Activated B cell treated with CpG ODN at 0.5 μM for 24 hours (primary cell): ENCODE data around the gene TAOK3. TPM values are rescaled to one million over a fixed set of nuclear protein-coding genes. Genes with fewer than 3 reads are reported as not detected.
A peak's percentile ranks its signal among the peaks of the same experiment; 100 is the strongest.
"Not testable (repeated sequence)": the region's sequence is repeated elsewhere in the genome, so short reads cannot be mapped to it uniquely, and the experiment has no call there.

Experiments
- ATAC-seq: fragments of 200-7000 bp; cut with Tn5 transposase; one replicate; pipeline ENCODE4 v1.10.0; 2021; ENCODE audit warnings: low read depth, mild to moderate bottlenecking, moderate library complexity
- CTCF ChIA-PET: fragments of 350-600 bp; sonication (Branson Sonifier 250); formaldehyde crosslinking; loops from one replicate; lab custom pipeline; 2021; ENCODE audit warnings: antibody characterized with exemption; lab: Charles Lee
- POLR2A ChIA-PET: fragments of 350-600 bp; sonication (Branson Sonifier 250); formaldehyde crosslinking; loops from one replicate; lab custom pipeline; 2021; ENCODE audit warnings: antibody characterized with exemption; lab: Charles Lee
- DNase-seq: peaks from one replicate; pipeline ENCODE4 v3.0.0; 2022
- H3K27ac Mint-ChIP-seq: one replicate; pipeline ENCODE4 v1.8.0; 2020; ENCODE audit warnings: mixed read lengths
- H3K27me3 Mint-ChIP-seq: one replicate; pipeline ENCODE4 v1.8.0; 2021; ENCODE audit warnings: mixed read lengths
- H3K36me3 Mint-ChIP-seq: one replicate; pipeline ENCODE4 v1.8.0; 2021; ENCODE audit warnings: low read depth, mixed read lengths
- H3K4me1 Mint-ChIP-seq: one replicate; pipeline ENCODE4 v1.8.0; 2021; ENCODE audit warnings: mixed read lengths
- H3K4me3 Mint-ChIP-seq: one replicate; pipeline ENCODE4 v1.8.0; 2020; ENCODE audit warnings: mild to moderate bottlenecking, mixed read lengths
- H3K9me3 Mint-ChIP-seq: one replicate; pipeline ENCODE4 v1.8.0; 2020; ENCODE audit warnings: mixed read lengths
- intact Hi-C: fragments of 100-400 bp; cut with micrococcal nuclease; formaldehyde crosslinking; loops from one replicate; pipeline ENCODE4 v1.15.1; 2024
- total RNA-seq: library from RNA; stranded (reverse); gene quantifications from 2 replicates; pipeline ENCODE4 v1.2.3, GENCODE V29; 2022
- TF ChIP-seq, protein P1 (sequence below): fragments of 200-600 bp; IDR thresholded peaks from one replicate; pipeline ENCODE4 v1.8.0; 2022; ENCODE audit warnings: antibody characterized with exemption, mild to moderate bottlenecking

TAOK3 gene
- total RNA-seq, 1 donor from 2014 or later: 86.9 TPM

DNA sequence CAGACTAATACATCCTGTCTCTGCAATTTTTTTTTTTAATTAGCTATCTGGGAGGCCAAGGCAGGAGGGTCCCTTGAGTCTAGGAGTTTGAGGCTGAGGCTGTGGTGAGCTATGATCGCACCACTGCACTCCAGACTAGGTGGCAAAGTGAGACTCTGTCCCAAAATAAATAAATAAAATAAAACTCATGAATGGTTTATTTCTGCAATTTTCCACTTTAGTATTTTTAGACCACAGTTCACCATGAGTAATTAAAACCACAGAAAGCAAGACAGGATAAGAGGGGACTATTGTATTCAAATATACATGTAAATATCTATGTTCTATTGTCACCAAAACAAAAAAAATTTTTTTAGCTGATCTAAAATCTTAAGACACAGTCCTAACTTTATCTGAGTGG lies 17.8 kb downstream of the TAOK3 start:
- Mint-ChIP-seq H3K27ac (peak overlapping the region; percentile 53), H3K27me3 (no peaks in the 10 kb centered on the region), H3K4me3 (no peak overlapping the region), H3K9me3 (peaks cover 4% of the 10 kb centered on the region), H3K36me3 (peaks cover 23% of the 10 kb centered on the region), H3K4me1 (peaks cover 66% of the 10 kb centered on the region)
- intact Hi-C loops: loop anchor here (5.0 kb wide), 2 partner anchors 118 to 173 kb away; no protein-coding TSS in a partner anchor
- ATAC-seq (no peak), DNase-seq (no peak)
- CTCF ChIA-PET: interaction anchor here (1.0 to 2.2 kb wide), 3 partner anchors 9 to 21 kb away, joined by 3 to 7 read pairs (median 3); partner anchors contain the start of gene SUDS3
- POLR2A ChIA-PET: interaction anchor here (1.0 to 5.6 kb wide), 3 partner anchors 8 to 23 kb away, joined by 4 to 42 read pairs (median 8); partner anchors contain the start of gene SUDS3
- TF ChIP-seq, protein P1, sequence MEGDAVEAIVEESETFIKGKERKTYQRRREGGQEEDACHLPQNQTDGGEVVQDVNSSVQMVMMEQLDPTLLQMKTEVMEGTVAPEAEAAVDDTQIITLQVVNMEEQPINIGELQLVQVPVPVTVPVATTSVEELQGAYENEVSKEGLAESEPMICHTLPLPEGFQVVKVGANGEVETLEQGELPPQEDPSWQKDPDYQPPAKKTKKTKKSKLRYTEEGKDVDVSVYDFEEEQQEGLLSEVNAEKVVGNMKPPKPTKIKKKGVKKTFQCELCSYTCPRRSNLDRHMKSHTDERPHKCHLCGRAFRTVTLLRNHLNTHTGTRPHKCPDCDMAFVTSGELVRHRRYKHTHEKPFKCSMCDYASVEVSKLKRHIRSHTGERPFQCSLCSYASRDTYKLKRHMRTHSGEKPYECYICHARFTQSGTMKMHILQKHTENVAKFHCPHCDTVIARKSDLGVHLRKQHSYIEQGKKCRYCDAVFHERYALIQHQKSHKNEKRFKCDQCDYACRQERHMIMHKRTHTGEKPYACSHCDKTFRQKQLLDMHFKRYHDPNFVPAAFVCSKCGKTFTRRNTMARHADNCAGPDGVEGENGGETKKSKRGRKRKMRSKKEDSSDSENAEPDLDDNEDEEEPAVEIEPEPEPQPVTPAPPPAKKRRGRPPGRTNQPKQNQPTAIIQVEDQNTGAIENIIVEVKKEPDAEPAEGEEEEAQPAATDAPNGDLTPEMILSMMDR: no peak

DNA sequence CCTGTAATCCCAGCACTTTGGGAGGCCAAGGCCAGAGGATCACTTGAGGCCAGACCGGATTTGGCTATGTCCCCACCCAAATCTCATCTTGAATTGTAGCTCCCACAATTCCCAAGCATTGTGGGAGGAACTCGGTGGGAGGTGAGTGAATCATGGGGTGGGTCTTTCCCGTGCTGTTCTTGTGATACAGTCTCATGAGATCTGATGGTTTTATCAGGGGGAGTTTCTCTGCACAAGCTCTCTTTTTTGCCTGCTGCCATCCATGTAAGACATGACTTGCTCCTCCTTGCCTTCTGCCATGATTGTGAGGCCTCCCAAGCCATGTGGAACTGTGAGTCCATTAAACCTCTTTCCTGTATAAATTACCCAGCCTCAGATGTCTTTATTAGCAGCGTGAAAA lies 18.2 kb downstream of the TAOK3 start:
- POLR2A ChIA-PET: interaction anchor here (1.0 to 5.6 kb wide), 3 partner anchors 7 to 22 kb away, joined by 4 to 42 read pairs (median 8); partner anchors contain the start of gene SUDS3
- CTCF ChIA-PET: interaction anchor here (1.0 to 2.2 kb wide), 2 partner anchors 8 to 21 kb away, joined by 3 to 7 read pairs; partner anchors contain the start of gene SUDS3
- Mint-ChIP-seq H3K27ac (peak overlapping the region; percentile 53), H3K36me3 (peaks cover 23% of the 10 kb centered on the region), H3K4me1 (peaks cover 62% of the 10 kb centered on the region)
- H3K4me3 Mint-ChIP-seq, H3K9me3 Mint-ChIP-seq, DNase-seq, H3K27me3 Mint-ChIP-seq, intact Hi-C loops, ATAC-seq: not testable (repeated sequence)

DNA sequence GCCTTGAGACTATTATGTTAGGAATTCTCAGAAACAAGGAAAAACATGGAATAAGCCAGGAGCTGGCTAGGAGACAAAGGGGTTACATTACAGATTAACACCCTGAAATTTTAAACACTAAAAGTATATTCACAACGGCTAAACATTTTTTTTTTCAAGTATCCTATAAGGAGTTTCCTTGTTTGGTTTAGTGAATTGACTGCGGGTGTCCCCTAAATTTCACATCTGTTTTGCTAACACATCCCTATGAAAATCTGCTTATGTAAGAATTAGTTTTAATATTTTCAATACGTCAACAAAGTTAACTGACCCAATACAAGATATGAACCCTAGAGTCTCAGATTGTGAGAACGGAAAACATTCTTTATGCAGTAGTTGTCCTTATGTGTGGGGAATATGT lies 19.0 kb downstream of the TAOK3 start:
- ATAC-seq (no peak), DNase-seq (no peak)
- Mint-ChIP-seq H3K27me3 (no peaks in the 10 kb centered on the region), H3K4me3 (no peak overlapping the region), H3K4me1 (peaks cover 60% of the 10 kb centered on the region), H3K27ac (no peak overlapping the region), H3K9me3 (peaks cover 4% of the 10 kb centered on the region), H3K36me3 (peaks cover 24% of the 10 kb centered on the region)
- TF ChIP-seq, protein P1: no peak
- intact Hi-C loops: no loop called here
- CTCF ChIA-PET: interaction anchor here (0.6 to 1.0 kb wide), 2 partner anchors 8 to 22 kb away, joined by 3 to 4 read pairs; partner anchors contain the start of gene SUDS3
- POLR2A ChIA-PET: interaction anchor here (1.1 kb wide), 1 partner anchor 17 kb away, joined by 3 read pairs; no protein-coding TSS in a partner anchor

DNA sequence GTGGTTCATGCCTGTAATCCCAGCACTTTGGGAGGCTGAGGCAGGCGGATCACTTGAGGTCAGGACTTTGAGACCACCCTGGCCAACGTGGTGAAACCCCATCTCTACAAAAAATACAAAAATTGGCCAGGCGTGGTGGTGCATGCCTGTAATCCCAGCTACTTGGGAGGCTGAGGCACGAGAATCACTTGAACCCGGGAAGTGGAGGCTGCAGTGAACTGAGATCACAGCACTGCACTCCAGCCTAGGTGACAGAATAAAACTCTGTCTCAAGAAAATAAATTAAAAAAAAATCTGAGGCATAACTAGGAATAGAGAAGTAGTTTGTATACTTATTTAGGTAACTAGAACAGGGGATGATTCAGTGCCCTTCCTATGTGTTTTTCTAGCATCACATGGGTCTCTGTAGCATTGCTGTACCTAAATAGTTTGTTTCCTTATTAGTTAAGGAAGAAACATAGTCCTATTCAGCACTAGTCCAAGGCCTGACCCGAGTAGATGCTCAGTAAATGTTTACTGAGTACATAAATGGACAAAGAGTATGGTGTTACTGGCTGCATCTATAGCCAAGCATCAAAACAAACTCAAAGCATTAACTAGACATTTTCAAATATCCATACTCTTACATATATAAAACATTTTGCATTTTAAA lies 21.7 kb downstream of the TAOK3 start:
- Mint-ChIP-seq H3K27me3 (no peaks in the 10 kb centered on the region), H3K27ac (no peak overlapping the region), H3K4me1 (peaks cover 54% of the 10 kb centered on the region), H3K36me3 (peaks cover 26% of the 10 kb centered on the region), H3K9me3 (peaks cover 4% of the 10 kb centered on the region), H3K4me3 (no peak overlapping the region)
- intact Hi-C loops: no loop called here
- DNase-seq: no peak
- no peak for ATAC-seq
- ChIA-PET POLR2A (interaction anchor here (0.6 kb wide), 1 partner anchor 214 kb away, joined by 3 read pairs; no protein-coding TSS in a partner anchor), CTCF (no interaction called here)
- TF ChIP-seq, protein P1: no peak

DNA sequence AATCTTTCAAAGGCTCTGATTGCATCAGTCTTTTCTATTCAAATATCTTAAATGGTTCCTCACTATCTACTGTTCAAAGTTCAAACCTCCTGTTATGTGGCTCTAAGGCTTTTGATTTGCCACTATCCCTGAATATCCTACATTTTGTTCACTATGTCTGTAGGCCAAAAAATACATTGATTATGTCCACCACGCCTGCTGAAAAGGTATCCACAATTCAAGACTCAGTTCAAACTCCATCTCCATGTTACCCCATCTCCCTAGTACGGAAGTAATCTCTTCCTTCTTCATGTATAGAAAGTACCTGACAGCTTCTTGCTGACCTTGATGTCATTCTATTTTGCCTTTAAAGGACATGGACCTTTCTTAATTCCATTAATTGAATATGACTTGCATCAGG lies 24.8 kb downstream of the TAOK3 start:
- DNase-seq (no peak), ATAC-seq (no peak)
- Mint-ChIP-seq H3K36me3 (peaks cover 7% of the 10 kb centered on the region), H3K27me3 (no peaks in the 10 kb centered on the region), H3K4me1 (peaks cover 50% of the 10 kb centered on the region), H3K4me3 (no peak overlapping the region), H3K27ac (peak overlapping the region; percentile 91), H3K9me3 (no peaks in the 10 kb centered on the region)
- TF ChIP-seq, protein P1: no peak
- CTCF ChIA-PET: interaction anchor here (1.7 to 3.4 kb wide), 2 partner anchors 9 to 28 kb away, joined by 4 to 13 read pairs; partner anchors contain the start of gene SUDS3
- intact Hi-C loops: loop anchor here (1.0 to 2.0 kb wide), 2 partner anchors 9 to 17 kb away; no protein-coding TSS in a partner anchor
- POLR2A ChIA-PET: interaction anchor here (4.2 kb wide), 1 partner anchor 10 kb away, joined by 42 read pairs; no protein-coding TSS in a partner anchor
